Measurements from ENCODE around the gene PRSS22.

PRSS22 gene

GRCh38 chr16:2804728-2805127 lies 53.2 kb downstream of the PRSS22 start:
- DNase-seq (ENCODE audit: low spot score in 2 of 2), result no peak
- Mint-ChIP-seq H3K4me3 (no peak overlapping the region), H3K9me3 (peaks cover 3% of the 10 kb centered on the region), H3K36me3 (no peaks in the 10 kb centered on the region), H3K27ac (no peak overlapping the region), H3K4me1 (no peaks in the 10 kb centered on the region)
- no peak for ATAC-seq

GRCh38 chr16:2803545-2804195 lies 54.3 kb downstream of the PRSS22 start:
- DNase-seq (ENCODE audit: low spot score in 2 of 2) (no peak), ATAC-seq (no peak)
- Mint-ChIP-seq H3K9me3 (peaks cover 3% of the 10 kb centered on the region), H3K27ac (no peak overlapping the region), H3K36me3 (no peaks in the 10 kb centered on the region), H3K4me1 (no peaks in the 10 kb centered on the region), H3K4me3 (no peak overlapping the region)
